OCI-LY1 (cell line): ENCODE measurements around the gene CRKL.

Experiments
- CTCF ChIP-seq: fragments of 200-600 bp; sonication (generic), shearing (Covaris generic); IDR thresholded peaks from 2 replicates; pipeline ENCODE4 v1.5.1; 2017; ENCODE audit warnings: mild to moderate bottlenecking, antibody characterized with exemption, low read length, moderate library complexity, mixed read lengths
- EZH2 ChIP-seq: fragments of 200-600 bp; sonication (generic), shearing (Covaris generic); IDR thresholded peaks from 2 replicates; pipeline ENCODE4 v1.8.0; 2017; ENCODE audit warnings: borderline replicate concordance, mixed run types, mild to moderate bottlenecking, antibody characterized with exemption, low read length, moderate library complexity, mixed read lengths

- TF ChIP-seq CTCF (no peak), EZH2 (no peak)
Observed at GRCh38 chr22:20972933-20973577, 55.8 kb downstream of the CRKL start.
